Measurements from ENCODE around the gene PRRT2.

- no peak for TF ChIP-seq CTCF (conservative IDR thresholded peaks at IDR 0.05; ENCODE audit: low read depth in 2 of 2)
- TF ChIP-seq POLR2AphosphoS5 (IDR thresholded peaks at IDR 0.05; ENCODE audit: low read depth): no peak
- no peak for TF ChIP-seq REST (IDR thresholded peaks at IDR 0.05; ENCODE audit: unreplicated experiment)
- TF ChIP-seq EZH2 (IDR thresholded peaks at IDR 0.05; ENCODE audit: low read depth, unreplicated experiment): no peak
- no peak for TF ChIP-seq JUNB (IDR thresholded peaks at IDR 0.05; ENCODE audit: unreplicated experiment)
- no peak for TF ChIP-seq NANOG (IDR thresholded peaks at IDR 0.05; ENCODE audit: borderline replicate concordance)
- no peak for TF ChIP-seq EZH2phosphoT487 (IDR thresholded peaks at IDR 0.05; ENCODE audit: unreplicated experiment)
- TF ChIP-seq CREB1 (CRISPR knock-in tag; IDR thresholded peaks at IDR 0.05; ENCODE audit: low read depth): no peak
These were observed 37.5 kb downstream of the PRRT2 start for GRCh38 chr16:29849505-29849904.

Data from GM23338 (cell line).